A549 treated with dexamethasone at 1 μM for 4 hours (cell line): ENCODE measurements around the gene CDCA7. TPM values are rescaled to one million over a fixed set of nuclear protein-coding genes. Genes with fewer than 3 reads are reported as not detected.

Experiments used
- total RNA-seq: library from RNA; stranded (reverse); fragments of 200-300 nt; extraction: Qiagen RNA extraction; gene quantifications from 5 replicates; pipeline ENCODE4 v1.2.3, GENCODE V29; 2022

The CDCA7 gene
- 36.8 to 48.3 TPM (median 44.3 TPM) in 5 replicates for total RNA-seq

DNA sequence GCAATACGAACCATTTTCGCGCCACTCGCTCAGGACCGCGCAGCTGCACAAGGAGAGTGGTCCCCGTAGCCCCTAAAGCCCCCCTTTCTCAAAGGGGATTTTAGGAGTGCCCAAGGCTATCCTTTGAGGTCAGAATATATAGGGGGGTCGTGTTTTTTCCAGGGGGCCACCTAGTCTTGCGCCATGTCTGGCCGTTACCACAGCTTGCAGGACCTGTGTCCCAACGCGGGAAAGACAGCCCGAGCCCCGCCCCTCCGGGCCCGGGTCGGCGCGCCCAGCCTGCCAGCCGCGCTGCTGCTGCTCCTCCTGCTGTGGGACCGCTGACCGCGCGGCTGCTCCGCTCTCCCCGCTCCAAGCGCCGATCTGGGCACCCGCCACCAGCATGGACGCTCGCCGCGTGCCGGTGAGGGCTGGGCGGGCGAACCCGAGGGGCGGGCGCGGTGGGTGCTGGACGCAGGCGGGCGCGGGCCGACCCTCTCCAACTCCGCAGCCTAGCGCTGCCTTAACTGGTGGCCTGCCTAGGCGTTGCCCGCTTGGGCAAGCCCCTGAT is at the start of gene CDCA7:
CDCA7 (plus strand) TSS at position 291 of the 550 bp plus-strand sequence; CDS start at position 383, 92 bp downstream.

